Measurements from ENCODE around the gene MAMDC4.

GRCh38 chr9:136868644-136869043 is 16.5 kb downstream of the MAMDC4 start:
- TF ChIP-seq, protein P1, sequence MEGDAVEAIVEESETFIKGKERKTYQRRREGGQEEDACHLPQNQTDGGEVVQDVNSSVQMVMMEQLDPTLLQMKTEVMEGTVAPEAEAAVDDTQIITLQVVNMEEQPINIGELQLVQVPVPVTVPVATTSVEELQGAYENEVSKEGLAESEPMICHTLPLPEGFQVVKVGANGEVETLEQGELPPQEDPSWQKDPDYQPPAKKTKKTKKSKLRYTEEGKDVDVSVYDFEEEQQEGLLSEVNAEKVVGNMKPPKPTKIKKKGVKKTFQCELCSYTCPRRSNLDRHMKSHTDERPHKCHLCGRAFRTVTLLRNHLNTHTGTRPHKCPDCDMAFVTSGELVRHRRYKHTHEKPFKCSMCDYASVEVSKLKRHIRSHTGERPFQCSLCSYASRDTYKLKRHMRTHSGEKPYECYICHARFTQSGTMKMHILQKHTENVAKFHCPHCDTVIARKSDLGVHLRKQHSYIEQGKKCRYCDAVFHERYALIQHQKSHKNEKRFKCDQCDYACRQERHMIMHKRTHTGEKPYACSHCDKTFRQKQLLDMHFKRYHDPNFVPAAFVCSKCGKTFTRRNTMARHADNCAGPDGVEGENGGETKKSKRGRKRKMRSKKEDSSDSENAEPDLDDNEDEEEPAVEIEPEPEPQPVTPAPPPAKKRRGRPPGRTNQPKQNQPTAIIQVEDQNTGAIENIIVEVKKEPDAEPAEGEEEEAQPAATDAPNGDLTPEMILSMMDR (IDR thresholded peaks at IDR 0.05): no peak
- TF ChIP-seq EP300 (IDR thresholded peaks at IDR 0.05) (no peak), POLR2A (IDR thresholded peaks at IDR 0.05) (no peak), POLR2AphosphoS5 (IDR thresholded peaks at IDR 0.05) (no peak)
